BLaER1 treated with 17β-estradiol and CSF1 and Interleukin-3, amounts not matched to agents 10 nM and 100 nM (cell line): ENCODE data around the gene LSM10.

Experiments used
- H3K27ac ChIP-seq, 11 experiments: shearing (Covaris generic); formaldehyde crosslinking; 2 replicates each; pipeline ENCODE4 v1.8.1; 2022
- H3K27me3 ChIP-seq, 11 experiments: shearing (Covaris generic); formaldehyde crosslinking; 2 replicates each; pipeline ENCODE4 v1.8.1; 2022
- H3K36me3 ChIP-seq, 11 experiments: shearing (Covaris generic); formaldehyde crosslinking; 2 replicates each; pipeline ENCODE4 v1.8.1; 2022
- H3K4me1 ChIP-seq, 10 experiments: shearing (Covaris generic); formaldehyde crosslinking; 2 replicates each; pipeline ENCODE4 v1.8.1; 2022
- H3K4me2 ChIP-seq, 11 experiments: shearing (Covaris generic); formaldehyde crosslinking; 2 replicates each; pipeline ENCODE4 v1.8.1; 2022
- H3K4me3 ChIP-seq, 10 experiments: shearing (Covaris generic); formaldehyde crosslinking; 2 replicates each; pipeline ENCODE4 v1.8.1; 2022
- H3K9ac ChIP-seq, 11 experiments: shearing (Covaris generic); formaldehyde crosslinking; 2 replicates each; pipeline ENCODE4 v1.8.1; 2022
- H3K9me3 ChIP-seq, 11 experiments: shearing (Covaris generic); formaldehyde crosslinking; replicated peaks in 1 of 11; 2 replicates each; pipeline ENCODE4 v1.8.1; 2022
- H4K20me1 ChIP-seq, 11 experiments: shearing (Covaris generic); formaldehyde crosslinking; 2 replicates each; pipeline ENCODE4 v1.8.1; 2022
- Cebpa-rat ChIP-seq, 11 experiments: shearing (Covaris generic); IDR thresholded peaks; 2 replicates each; pipeline ENCODE4 v1.8.1; 2022

The LSM10 gene

DNA sequence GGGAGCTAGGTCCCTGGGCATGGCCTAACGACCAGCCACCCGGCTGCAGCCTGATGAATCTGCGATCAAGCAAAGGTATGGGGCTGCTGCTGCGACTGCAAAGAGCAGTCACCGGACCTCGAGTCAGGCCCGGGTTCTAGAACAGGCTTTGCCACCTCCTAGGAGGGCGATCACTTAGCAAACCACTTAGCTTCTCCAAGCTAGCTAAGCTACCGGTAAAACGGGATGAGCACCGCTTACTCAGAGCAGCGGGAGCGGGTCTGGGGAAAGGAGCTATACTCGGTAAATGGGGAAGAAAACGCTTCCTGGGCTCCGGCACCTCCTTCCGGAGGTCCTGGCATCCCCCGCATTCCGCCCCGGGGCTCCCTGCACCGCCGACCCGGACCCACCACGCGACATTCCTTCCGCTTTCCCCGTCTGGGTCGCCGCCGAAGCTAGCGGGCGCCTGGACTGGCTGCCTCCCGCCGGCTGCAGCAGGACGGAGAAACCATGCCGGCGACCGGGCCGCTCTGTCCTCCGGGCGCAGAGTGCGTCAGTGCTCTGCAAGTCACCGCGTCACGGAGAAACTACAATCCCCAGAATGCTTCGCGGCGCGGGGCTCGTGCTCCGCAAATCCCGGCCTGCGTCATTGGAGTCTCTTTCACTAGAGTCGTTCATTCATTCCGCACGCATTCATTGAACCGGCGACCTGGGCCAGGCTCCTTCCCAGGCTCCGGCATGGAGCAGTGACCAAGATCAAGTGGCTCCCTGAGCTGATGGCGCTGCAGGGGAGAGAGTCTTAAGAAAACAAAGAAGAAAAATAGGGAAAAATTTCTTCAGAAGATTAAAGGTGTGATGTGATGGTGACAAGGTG is at the start of gene LSM10:
Gene LSM10 (minus strand): TSS at position 531 of the 853 bp plus-strand sequence. CDS start 3,779 bp downstream, outside the sequence.
- Histone ChIP-seq H3K4me1 (peaks cover 14 to 39% (median 21%) of the 10 kb centered on the region in 10 experiments), H4K20me1 (peaks cover 0 to 12% (median 0%) of the 10 kb centered on the region in 11 experiments; a peak in 2 of 22 replicates), H3K36me3 (peaks cover 16 to 18% (median 17%) of the 10 kb centered on the region in 11 experiments), H3K4me2 (peak within 1 kb of the TSS; percentile 78 to 97 (median 89)), H3K27me3 (no peaks in the 10 kb centered on the region), H3K27ac (peak within 1 kb of the TSS; percentile 57 to 89 (median 80)), H3K4me3 (peak within 1 kb of the TSS; percentile 67 to 90 (median 80)), H3K9me3 (peaks cover 0 to 14% (median 8%) of the 10 kb centered on the region in 11 experiments; a peak in 19 of 22 replicates), H3K9ac (peak within 1 kb of the TSS; percentile 82 to 92 (median 86))
- no peak for TF ChIP-seq Cebpa-rat (IDR thresholded peaks at IDR 0.05)

DNA sequence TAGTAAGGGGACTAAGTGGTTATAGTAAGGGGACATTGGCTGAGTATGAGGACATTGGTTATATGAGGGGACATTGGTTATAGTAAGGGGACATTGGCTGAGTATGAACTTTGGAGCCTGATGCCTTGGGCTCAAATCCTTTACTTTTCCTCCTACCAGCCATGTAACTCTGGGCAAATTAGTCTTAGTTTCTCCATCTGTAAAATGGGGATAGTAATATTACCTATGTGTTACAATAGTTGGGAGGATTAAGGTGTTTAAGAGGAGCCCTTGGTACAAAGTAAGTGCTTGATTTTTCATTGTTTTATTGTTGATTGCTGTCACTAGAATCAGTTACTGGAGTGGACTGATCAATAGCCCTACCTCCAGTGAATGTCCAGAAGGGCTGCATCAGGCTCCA is 49.7 kb upstream of the LSM10 start:
- peak overlapping the region in 6 of 11 experiments; percentile 13 to 45 (median 32); a peak in 4 of 22 replicates for H3K27ac ChIP-seq
- H3K9me3 ChIP-seq = no peaks in the 10 kb centered on the region
- no peak overlapping the region; a peak in 1 of 22 replicates for H3K9ac ChIP-seq
- H3K36me3 ChIP-seq = no peaks in the 10 kb centered on the region
- H3K4me2 ChIP-seq = peak overlapping the region in 10 of 11 experiments; percentile 41 to 70 (median 61); a peak in 15 of 22 replicates
- no peak overlapping the region for H3K4me3 ChIP-seq
- H4K20me1 ChIP-seq = no peaks in the 10 kb centered on the region
- peaks cover 27 to 38% (median 31%) of the 10 kb centered on the region in 10 experiments for H3K4me1 ChIP-seq
- no peak for TF ChIP-seq Cebpa-rat (IDR thresholded peaks at IDR 0.05)
- no peaks in the 10 kb centered on the region for H3K27me3 ChIP-seq

DNA sequence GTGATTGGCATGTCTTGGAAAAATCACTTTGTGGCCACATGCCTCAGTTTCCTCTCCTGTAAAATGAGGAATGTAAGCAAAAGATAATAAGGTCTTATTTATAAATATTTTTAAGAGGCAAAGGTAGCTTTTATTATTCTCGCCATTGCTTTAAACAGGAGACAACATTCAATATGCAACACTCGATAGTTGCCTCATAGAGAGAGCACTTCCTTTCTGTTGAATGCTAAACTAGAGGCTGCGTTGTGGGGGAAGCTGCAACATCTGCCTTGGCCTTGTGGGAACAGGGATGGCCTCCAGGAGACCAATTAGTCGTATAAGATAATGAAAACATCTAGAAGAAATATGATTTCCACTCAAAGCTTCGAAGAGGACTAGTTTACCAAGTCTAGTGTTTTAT is 49.0 kb upstream of the LSM10 start:
- H3K27ac ChIP-seq = peak overlapping the region in 10 of 11 experiments; percentile 1 to 53 (median 32); a peak in 15 of 22 replicates
- no peaks in the 10 kb centered on the region for H3K9me3 ChIP-seq
- no peak overlapping the region for H3K4me3 ChIP-seq
- peak overlapping the region in 8 of 11 experiments; percentile 5 to 48 (median 19); a peak in 7 of 22 replicates for H3K9ac ChIP-seq
- H4K20me1 ChIP-seq = no peaks in the 10 kb centered on the region
- TF ChIP-seq Cebpa-rat (IDR thresholded peaks at IDR 0.05) = no peak
- H3K36me3 ChIP-seq = no peaks in the 10 kb centered on the region
- peaks cover 27 to 38% (median 31%) of the 10 kb centered on the region in 10 experiments for H3K4me1 ChIP-seq
- H3K27me3 ChIP-seq = no peaks in the 10 kb centered on the region
- peak overlapping the region; percentile 41 to 70 (median 60) for H3K4me2 ChIP-seq

DNA sequence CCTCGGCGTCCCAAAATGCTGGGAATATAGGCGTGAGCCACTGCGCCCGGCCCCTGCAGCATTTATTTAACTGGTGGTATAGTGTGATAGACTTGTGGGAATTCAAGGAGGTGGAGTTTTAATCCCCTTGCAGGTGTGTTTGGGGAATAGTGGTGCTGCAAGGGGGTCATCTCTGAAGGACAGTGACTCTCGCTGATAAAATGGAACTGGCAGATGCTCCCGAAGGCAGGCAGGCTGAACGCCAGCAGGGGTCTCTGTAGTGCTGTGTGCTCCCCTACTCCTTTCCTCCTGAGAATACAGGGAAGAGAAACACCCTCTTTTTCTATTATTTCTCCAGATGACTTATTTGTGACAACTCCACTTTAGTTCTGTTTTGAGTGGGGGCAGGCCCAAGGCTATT is 48.6 kb upstream of the LSM10 start:
- no peaks in the 10 kb centered on the region for H3K27me3 ChIP-seq
- no peaks in the 10 kb centered on the region for H3K9me3 ChIP-seq
- TF ChIP-seq Cebpa-rat (IDR thresholded peaks at IDR 0.05) = no peak
- peaks cover 26 to 36% (median 28%) of the 10 kb centered on the region in 10 experiments for H3K4me1 ChIP-seq
- H4K20me1 ChIP-seq = no peaks in the 10 kb centered on the region
- H3K27ac ChIP-seq = peak overlapping the region in 10 of 11 experiments; percentile 1 to 53 (median 32); a peak in 15 of 22 replicates
- peak overlapping the region; percentile 41 to 70 (median 60) for H3K4me2 ChIP-seq
- no peaks in the 10 kb centered on the region for H3K36me3 ChIP-seq
- no peak overlapping the region for H3K4me3 ChIP-seq
- peak overlapping the region in 7 of 11 experiments; percentile 5 to 48 (median 19); a peak in 4 of 22 replicates for H3K9ac ChIP-seq

DNA sequence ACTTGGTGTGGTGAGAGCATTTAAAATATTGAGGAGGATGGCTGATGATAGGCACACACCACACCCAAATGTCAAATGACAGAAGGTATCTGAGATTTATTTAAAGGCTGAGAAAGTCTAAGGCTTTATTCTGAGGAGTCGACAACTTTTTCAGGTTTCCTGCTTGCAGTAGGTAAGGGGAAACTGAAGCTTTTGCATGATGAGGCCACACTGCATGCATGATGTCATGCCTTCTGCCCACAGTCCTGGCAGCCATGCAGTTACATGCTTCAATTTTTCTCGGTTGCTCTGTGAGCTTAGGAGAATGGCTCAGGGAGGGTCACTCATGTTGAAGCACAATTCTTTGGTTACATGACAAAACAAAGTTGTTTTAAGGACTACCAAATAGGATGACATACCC is 45.6 kb upstream of the LSM10 start:
- H3K27ac ChIP-seq = no peak overlapping the region
- no peaks in the 10 kb centered on the region for H3K27me3 ChIP-seq
- no peak for TF ChIP-seq Cebpa-rat (IDR thresholded peaks at IDR 0.05)
- H3K4me2 ChIP-seq = no peak overlapping the region
- no peak overlapping the region for H3K9ac ChIP-seq
- no peaks in the 10 kb centered on the region for H4K20me1 ChIP-seq
- no peaks in the 10 kb centered on the region for H3K9me3 ChIP-seq
- peaks cover 11 to 16% (median 14%) of the 10 kb centered on the region in 10 experiments for H3K4me1 ChIP-seq
- no peaks in the 10 kb centered on the region for H3K36me3 ChIP-seq
- no peak overlapping the region for H3K4me3 ChIP-seq

DNA sequence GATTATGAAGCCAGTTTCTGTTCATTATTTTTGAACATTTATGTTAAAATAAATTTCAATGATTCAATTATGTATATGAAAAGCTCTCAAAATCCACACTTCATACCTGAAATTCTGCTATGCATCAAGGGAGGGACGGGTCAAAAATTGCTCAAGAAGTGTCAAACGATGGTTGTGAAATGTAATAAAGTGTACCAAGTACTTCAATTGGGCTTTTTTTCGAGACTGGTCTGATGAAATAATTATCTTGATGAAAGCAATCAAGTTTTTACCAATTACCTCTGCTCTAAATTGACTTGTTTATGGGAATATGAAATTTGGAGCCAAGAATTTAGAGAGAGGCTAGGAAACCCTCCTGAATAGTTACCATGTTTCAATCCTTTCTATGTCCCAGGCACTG is 44.6 kb upstream of the LSM10 start:
- H3K4me1 ChIP-seq = peaks cover 10 to 13% (median 12%) of the 10 kb centered on the region in 10 experiments
- no peak overlapping the region for H3K27ac ChIP-seq
- H3K4me2 ChIP-seq = no peak overlapping the region
- H3K36me3 ChIP-seq = no peaks in the 10 kb centered on the region
- no peak for TF ChIP-seq Cebpa-rat (IDR thresholded peaks at IDR 0.05)
- H4K20me1 ChIP-seq = no peaks in the 10 kb centered on the region
- H3K9ac ChIP-seq = no peak overlapping the region
- H3K27me3 ChIP-seq = no peaks in the 10 kb centered on the region
- no peaks in the 10 kb centered on the region for H3K9me3 ChIP-seq
- H3K4me3 ChIP-seq = no peak overlapping the region

DNA sequence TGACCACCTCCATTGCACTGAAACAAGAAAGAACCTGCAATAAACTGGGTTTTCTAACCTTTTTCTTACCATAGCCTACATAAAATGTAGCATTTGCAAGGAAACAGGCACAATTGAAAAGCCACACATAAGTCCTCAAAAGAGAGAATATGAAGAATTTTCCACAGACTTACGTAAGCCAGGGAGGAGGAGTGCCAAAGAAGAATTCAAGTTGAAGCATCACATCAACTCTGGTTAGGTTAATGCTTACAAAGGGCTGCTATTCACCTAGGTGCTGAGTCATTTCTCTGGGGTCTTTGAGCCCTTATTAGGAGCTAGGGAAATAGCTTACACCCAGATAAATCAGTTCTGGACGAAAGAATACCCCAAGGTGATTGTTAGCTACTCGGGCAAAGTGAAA is 42.9 kb upstream of the LSM10 start:
- Histone ChIP-seq H3K4me1 (no peaks in the 10 kb centered on the region), H3K4me2 (no peak overlapping the region), H3K27ac (no peak overlapping the region), H3K36me3 (no peaks in the 10 kb centered on the region), H3K4me3 (no peak overlapping the region), H3K9me3 (no peaks in the 10 kb centered on the region), H3K27me3 (no peaks in the 10 kb centered on the region), H4K20me1 (no peaks in the 10 kb centered on the region), H3K9ac (no peak overlapping the region)
- TF ChIP-seq Cebpa-rat (IDR thresholded peaks at IDR 0.05) = no peak

DNA sequence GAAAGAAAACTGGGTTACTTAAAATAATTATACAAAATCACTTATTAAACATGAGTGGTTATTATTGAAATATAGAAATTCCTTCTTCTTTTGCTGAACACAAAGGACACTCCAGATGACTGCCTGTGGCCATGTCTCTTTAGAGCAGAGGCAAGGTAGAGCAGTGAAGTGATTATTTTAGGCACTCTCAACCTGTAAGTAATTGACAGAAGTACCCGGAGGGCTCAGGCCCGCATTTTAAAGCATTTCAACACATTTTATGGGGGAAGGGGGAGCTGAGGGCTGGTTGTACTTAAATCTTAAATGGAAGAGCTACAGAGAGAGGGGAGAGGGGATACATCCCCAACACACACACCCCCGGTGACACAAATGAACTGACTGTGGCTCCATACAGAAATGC is 42.3 kb upstream of the LSM10 start:
- TF ChIP-seq Cebpa-rat (IDR thresholded peaks at IDR 0.05) = no peak
- Histone ChIP-seq H3K4me3 (no peak overlapping the region), H3K9me3 (no peaks in the 10 kb centered on the region), H3K36me3 (no peaks in the 10 kb centered on the region), H3K27me3 (no peaks in the 10 kb centered on the region), H3K4me2 (no peak overlapping the region), H3K27ac (no peak overlapping the region), H3K9ac (no peak overlapping the region), H4K20me1 (no peaks in the 10 kb centered on the region), H3K4me1 (no peaks in the 10 kb centered on the region)

DNA sequence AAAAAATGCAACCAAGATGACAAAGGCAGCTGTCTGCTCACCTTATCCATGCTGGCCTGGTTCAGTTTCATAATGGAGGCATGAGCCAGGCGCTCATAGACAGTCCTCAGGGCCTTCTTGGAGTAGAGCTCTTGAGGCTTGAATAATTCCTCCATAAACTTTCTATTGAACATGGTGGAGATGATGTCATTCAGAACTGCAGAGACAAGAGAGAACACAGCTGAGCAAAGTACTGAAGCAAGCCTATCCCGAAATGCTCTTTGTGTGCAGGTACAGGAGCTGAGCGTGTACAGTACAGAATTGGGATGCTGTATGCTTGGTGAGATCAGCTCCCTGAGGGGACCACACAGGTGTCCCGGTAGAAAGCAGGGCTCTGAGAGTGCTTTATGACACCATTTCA is 41.0 kb upstream of the LSM10 start:
- TF ChIP-seq Cebpa-rat (IDR thresholded peaks at IDR 0.05) = no peak

More for the DNA sequence above, 41.0 kb upstream of the LSM10 start:
- no peak overlapping the region for H3K27ac ChIP-seq
- H3K36me3 ChIP-seq = no peaks in the 10 kb centered on the region
- no peaks in the 10 kb centered on the region for H3K4me1 ChIP-seq
- H3K4me2 ChIP-seq = no peak overlapping the region
- H3K4me3 ChIP-seq = no peak overlapping the region
- H3K9me3 ChIP-seq = no peaks in the 10 kb centered on the region
- H3K9ac ChIP-seq = no peak overlapping the region
- H4K20me1 ChIP-seq = no peaks in the 10 kb centered on the region
- H3K27me3 ChIP-seq = no peaks in the 10 kb centered on the region
